Stimulated activated CD8-positive, alpha-beta memory T cell treated with anti-CD3 and anti-CD28 coated beads, Interleukin-4, amount 100 ng/mL, for 1 hour (primary cell): ENCODE results near the gene MEGF11.

ENCODE experiments used
- DNase-seq, 2 donors: peaks; one replicate each; pipeline ENCODE4 v3.0.0-alpha.2; 2020; ENCODE audit warnings: low read depth in 2 of 2, low spot score in 1 of 2

The MEGF11 gene

GRCh38 chr15:66038387-66039116 lies 215.0 kb downstream of the MEGF11 start:
- DNase-seq, result no peak

GRCh38 chr15:66036859-66037258 lies 216.7 kb downstream of the MEGF11 start:
- no peak for DNase-seq

GRCh38 chr15:66035901-66036300 lies 217.6 kb downstream of the MEGF11 start:
- no peak for DNase-seq

GRCh38 chr15:66033143-66033542 lies 220.4 kb downstream of the MEGF11 start:
- DNase-seq, result no peak

DNA sequence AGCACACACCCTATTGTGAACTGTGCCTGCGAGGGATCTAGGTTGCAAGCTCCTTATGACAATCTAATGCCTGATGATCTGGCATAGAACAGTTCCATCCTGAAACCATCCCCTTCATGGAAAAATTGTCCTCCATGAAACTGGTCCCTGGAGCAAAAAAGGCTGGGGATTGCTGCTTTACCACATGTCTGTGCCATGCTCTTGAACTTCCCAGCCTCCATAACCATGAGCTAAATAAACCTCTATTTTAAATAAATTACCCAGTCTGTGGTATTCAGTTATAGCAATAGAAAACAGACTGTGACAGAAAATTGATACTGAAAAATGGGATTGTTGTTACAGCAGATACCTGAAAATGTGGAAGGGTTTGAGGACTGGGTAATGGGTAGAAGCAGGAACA lies 221.5 kb downstream of the MEGF11 start:
- no peak for DNase-seq

- no peak for DNase-seq
Observed at GRCh38 chr15:66030650-66031049, 222.9 kb downstream of the MEGF11 start.

DNA sequence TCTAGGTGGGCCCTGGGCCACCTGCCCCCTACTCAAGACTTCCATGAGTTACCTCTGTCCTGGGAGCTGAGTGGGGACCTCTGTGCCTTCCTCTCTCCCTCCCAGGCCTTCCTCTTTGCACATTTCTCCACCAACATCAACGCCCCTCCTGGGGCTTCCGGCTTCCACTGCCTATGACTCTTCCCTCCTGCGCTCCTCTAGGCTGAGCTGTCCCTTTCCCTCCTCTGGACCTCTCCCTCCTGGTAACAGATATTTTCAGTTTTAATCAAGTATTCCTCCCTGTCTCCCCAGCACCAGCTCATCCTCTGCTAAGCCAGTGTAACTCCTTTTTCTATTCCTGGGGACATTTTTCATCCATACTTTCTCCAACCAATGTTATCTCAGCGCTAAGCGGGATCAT lies 223.9 kb downstream of the MEGF11 start:
- no peak for DNase-seq

DNA sequence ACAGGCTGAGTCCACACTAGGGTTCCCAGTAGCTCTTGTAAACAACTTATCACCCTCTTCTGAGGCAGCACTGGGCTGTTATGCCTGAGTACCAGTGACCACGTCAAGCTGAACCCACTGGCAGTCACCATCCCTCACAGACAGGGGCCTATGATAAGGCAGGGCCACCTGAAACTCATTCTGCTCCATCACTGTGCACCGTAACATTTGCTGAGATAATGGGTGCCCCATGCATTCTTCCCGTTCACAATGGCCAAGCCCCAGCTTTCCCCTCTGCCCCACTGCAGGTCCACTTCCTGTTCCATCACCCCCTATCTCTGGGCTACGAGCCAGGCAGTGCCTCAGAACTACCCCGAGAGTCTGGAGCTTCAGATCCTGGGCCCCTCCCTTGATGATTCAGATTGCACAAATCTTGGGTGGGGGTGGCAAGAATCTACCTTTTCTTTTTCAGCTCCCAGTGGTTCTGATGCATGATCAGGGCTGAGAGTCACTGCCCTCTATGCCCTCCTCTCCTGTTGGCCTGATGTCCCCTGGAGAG lies 226.2 kb downstream of the MEGF11 start:
- no peak for DNase-seq

DNA sequence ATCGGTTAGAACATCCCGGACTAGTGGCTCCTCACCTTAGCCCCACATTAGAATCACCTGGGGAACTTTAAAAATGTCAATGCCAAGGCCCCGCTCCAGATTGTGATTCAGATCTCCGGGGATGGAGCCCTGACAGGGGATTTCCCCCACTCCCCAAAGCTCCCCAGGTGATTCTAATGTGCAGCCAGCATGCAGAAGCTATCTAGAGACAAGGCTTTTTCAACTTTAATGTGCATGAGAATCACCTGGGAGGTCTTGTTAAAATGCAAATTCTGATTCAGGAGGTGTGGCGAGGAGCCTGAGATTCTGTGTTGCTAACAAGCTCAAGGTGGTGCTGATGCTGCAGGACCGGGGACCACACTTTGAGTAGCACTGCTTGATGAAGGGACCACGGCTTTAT lies 227.6 kb downstream of the MEGF11 start:
- no peak for DNase-seq

- no peak for DNase-seq
Observed at GRCh38 chr15:66025015-66025452, 228.5 kb downstream of the MEGF11 start.

DNA sequence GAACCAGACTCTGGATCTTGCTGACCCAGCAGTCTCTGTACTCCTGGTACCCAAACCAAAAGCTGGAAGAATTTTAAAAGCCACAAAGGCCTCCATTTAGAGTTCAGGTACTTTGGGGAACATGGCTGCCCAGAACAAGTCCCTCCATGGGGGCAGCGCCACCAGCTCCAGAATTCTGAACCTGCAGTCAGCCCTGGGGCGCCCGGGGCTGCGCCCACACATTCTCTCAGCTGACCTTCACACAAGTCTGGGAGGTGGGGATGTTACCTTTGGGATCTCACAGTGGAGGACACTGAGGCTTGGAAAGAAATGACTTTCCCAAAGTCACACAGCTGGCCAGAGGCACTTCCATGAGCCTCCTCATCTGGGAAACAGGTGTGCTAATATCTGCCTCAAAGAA lies 229.4 kb downstream of the MEGF11 start:
- DNase-seq, result no peak

- no peak for DNase-seq
Observed at GRCh38 chr15:66023311-66023972, 230.1 kb downstream of the MEGF11 start.

GRCh38 chr15:66022163-66022525 lies 231.4 kb downstream of the MEGF11 start:
- DNase-seq, result no peak

DNA sequence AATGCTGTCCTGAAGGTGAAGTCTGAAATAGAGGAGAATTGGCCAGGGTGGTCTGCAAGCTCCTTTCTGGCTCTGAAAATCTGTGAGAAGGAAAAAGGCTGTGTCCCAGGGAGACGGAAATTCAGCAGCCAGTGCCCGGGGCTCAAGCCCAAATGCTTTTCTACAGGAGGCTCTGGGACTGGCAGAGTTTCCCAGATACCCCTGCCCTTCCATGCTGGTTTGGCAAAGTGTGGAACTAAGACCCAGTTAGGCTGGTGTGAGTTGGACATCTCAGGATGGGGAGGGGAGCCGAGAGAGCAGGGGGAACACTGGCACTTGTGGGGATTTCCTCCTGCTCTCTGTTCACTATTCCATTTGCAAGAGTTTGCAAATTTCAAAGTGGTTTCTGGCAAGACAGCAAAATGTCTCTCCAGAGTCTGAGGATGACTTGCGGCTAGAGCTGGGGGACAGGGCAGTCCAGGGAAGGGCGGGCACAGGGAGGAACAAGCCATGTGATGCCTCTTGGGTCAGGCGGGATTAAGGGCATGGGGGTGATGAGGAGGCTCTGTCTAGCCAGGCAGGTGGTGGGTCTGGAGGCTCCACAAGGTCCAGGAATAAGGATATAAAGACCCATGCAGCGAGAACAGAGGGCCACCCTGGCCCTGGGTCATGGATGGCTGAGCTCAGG lies 231.9 kb downstream of the MEGF11 start:
- DNase-seq, result no peak

DNA sequence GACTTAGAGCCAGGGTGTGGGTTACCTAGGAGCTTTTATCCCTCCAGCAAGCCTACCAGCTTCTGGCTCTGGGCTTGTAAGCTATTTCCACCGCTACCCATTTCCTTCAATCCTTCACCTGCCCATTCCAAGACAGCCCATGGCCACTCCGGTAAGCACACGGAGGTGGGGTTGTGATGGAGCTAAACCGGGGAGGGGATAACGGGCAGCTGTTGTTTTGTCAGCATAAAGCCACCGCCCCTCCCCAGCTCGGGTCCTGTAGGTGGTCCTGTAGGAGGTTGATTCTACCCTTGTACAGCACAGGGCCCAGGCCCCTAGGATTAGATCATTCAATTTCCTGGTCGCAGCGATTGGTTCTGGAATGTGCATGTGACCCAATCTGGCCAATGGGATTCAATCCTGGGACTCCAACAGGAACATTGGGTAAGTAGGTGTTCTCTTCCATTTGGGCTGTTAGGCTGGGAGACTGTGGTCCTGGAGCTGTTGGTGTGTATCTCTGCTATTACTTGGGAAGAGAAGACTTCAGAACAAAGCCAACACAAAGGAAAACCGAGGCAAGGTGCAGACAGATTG lies 233.6 kb downstream of the MEGF11 start:
- no peak for DNase-seq

GRCh38 chr15:66019368-66019767 lies 234.2 kb downstream of the MEGF11 start:
- no peak for DNase-seq

DNA sequence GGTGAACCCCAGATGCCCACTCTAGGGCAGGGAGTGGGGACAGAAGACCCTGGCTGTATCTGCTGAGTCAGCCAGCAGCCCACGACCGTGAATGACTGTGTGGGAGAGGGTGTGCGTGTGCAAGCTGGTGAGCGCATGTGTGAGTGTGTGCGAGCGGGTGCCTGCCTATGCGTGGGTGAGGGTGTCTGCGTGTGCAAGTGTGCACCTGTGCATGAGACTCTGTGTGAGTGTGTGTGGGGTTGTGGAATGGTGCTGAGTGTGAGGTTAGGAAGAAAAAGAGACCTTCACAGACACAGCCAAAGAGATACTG lies 235.1 kb downstream of the MEGF11 start:
- no peak for DNase-seq

- DNase-seq, result no peak
Observed at GRCh38 chr15:66017792-66018487, 235.6 kb downstream of the MEGF11 start.

- no peak for DNase-seq
Observed at GRCh38 chr15:66017000-66017399, 236.6 kb downstream of the MEGF11 start.

GRCh38 chr15:66016199-66016598 lies 237.4 kb downstream of the MEGF11 start:
- no peak for DNase-seq

GRCh38 chr15:66014635-66015182 lies 238.8 kb downstream of the MEGF11 start:
- no peak for DNase-seq
